Large intestine (tissue), 3 donors: Measurements from ENCODE around the gene VAPA. TPM values are rescaled to one million over a fixed set of nuclear protein-coding genes. Genes with fewer than 3 reads are reported as not detected.

Experiments used
- DNase-seq, 2 donors: peaks; one replicate each; pipeline versions ENCODE4 v3.0.0 to v3.0.0-alpha.2; 2013
- H3K27ac ChIP-seq: one replicate; pipeline ENCODE4 v1.5.1; 2013; ENCODE audit warnings: low read length
- H3K27me3 ChIP-seq: 2 replicates; pipeline ENCODE4 v1.6.1; 2013; ENCODE audit warnings: low read length; ENCODE audit not compliant: control insufficient read depth, insufficient read depth
- H3K36me3 ChIP-seq: 2 replicates; pipeline ENCODE4 v1.6.1; 2013; ENCODE audit warnings: low read length; ENCODE audit not compliant: control insufficient read depth, insufficient read depth
- H3K4me1 ChIP-seq: one replicate; pipeline ENCODE4 v1.6.1; 2013; ENCODE audit warnings: low read length; ENCODE audit not compliant: control insufficient read depth, insufficient read depth
- H3K4me3 ChIP-seq: one replicate; pipeline ENCODE4 v1.5.1; 2013; ENCODE audit warnings: low read length
- H3K9me3 ChIP-seq: one replicate; pipeline ENCODE4 v1.6.1; 2013; ENCODE audit warnings: mild to moderate bottlenecking, low read depth, low read length, moderate library complexity; ENCODE audit not compliant: control insufficient read depth
- WGBS: methylation state at CpG from one replicate; pipeline ENCODE4 v1.1.5; 2013; ENCODE audit warnings: low lambda C conversion rate; ENCODE audit not compliant: insufficient coverage; 5-methylcytosine and 5-hydroxymethylcytosine counted together
- polyA plus RNA-seq: library from polyadenylated mRNA; unstranded; fragments of 120-200 nt; gene quantifications from one replicate; pipeline ENCODE4 v1.2.1, GENCODE V29; 2013

VAPA gene
- polyA plus RNA-seq, 1 donor, result 268 TPM

DNA sequence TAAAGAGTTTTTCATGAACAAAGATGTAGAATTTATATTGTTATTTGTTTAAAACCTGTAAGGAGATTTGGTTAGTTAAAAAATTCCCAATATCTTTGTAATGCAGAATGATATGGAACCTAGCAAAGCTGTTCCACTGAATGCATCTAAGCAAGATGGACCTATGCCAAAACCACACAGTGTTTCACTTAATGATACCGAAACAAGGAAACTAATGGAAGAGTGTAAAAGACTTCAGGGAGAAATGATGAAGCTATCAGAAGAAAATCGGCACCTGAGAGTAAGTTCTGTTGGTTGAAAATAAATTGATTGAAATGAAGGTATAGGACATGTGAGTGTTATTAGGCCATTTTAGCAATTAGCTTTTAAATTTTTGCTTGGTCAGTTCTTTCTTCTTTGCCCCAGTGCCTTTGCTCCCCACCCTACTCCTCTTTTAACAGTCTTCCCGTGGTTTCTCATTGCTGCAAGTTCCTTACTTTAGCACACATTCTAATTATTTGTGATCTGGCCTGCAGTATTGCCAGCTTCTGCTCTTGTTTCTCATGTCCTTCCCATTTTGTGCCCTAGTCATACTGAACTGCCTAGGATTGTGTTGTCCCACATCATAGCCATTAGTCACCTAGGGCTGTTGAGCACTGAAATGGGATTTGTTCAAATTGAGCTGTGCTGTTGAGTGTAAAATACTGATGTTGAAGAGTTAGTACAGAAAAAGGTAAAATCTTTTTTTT, 36.6 kb downstream of the VAPA start:
- H3K27ac ChIP-seq, result no peak overlapping the region
- 84% methylated on average over 2 of the region's 3 CpGs for WGBS
- H3K4me1 ChIP-seq, result no peaks in the 10 kb centered on the region
- peaks cover 66% of the 10 kb centered on the region for H3K36me3 ChIP-seq
- H3K4me3 ChIP-seq, result no peak overlapping the region
- no peaks in the 10 kb centered on the region for H3K27me3 ChIP-seq
- H3K9me3 ChIP-seq, result no peaks in the 10 kb centered on the region
- no peak for DNase-seq

GRCh38 chr18:9951022-9951859, 37.4 kb downstream of the VAPA start:
- H3K4me1 ChIP-seq, result no peaks in the 10 kb centered on the region
- H3K4me3 ChIP-seq, result no peak overlapping the region
- no peaks in the 10 kb centered on the region for H3K9me3 ChIP-seq
- peak; percentile 36 to 45 for DNase-seq
- 93% methylated on average over 3 of the region's 9 CpGs for WGBS
- H3K27me3 ChIP-seq, result no peaks in the 10 kb centered on the region
- no peak overlapping the region for H3K27ac ChIP-seq
- H3K36me3 ChIP-seq, result peaks cover 63% of the 10 kb centered on the region

DNA sequence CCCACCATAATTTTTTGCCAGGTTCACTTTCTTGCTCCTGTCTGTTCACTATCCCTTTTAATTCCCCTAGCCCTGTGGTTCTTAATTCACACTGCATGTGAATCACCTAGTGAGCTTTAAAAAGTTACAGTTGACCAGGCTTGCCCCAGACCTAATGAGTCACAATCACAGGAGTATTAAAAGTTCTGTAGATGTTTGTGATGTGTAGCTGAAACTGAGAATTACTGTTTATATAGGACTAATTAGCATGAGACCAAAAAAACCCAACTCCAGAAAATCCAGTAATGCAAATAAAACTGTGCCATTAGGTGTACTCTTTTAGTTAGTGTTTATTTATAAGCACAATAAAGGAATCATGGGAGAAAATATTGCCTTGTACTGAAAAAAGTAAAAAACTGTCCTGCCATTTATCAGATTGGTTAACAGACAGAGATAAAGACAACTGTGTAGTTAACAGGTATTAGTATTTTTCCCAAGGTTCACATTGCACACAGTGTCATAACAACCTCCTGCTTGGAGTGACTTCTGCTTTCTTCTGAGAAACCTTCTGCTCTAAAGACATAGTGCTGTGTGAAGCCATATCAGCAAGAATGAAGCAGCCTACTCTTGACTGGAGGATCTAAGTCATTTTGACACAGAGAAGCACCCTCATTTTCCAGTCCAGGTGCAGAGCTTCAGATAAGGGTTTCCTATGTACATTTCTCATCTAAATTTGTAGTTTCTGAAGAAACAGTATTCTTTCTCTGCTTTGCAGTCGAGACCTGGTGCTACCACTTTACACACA, 39.0 kb downstream of the VAPA start:
- Histone ChIP-seq H3K27ac (peak overlapping the region; percentile 10), H3K4me3 (no peak overlapping the region), H3K27me3 (no peaks in the 10 kb centered on the region), H3K4me1 (no peaks in the 10 kb centered on the region), H3K9me3 (no peaks in the 10 kb centered on the region), H3K36me3 (peaks cover 50% of the 10 kb centered on the region)
- no CpG with 5 or more reads among the region's 1 CpG for WGBS
- no peak for DNase-seq

DNA sequence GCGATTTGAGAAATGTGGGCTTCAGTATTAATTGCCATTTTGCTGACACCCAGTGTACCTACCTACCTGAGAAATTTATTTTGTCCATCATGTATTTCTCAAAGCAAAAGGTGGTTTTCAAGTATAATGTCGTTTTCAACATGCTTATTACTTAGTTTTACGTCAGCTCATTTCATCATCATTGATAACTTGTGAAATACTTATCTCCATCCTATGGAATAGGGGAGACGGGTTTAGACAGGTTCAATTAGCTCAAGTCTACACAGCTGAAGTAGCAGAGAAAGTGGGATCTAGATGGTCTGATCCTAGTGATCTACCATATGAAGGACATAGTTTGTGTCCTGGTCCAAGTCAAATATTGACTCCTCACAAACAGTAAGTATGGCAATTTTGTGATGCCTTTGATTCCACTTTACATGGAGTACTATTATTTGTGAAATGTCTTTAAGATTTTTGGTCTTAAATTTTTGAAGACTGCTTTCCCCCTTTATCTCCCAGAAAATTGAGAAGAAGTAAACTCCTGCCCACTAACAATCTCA, 45.1 kb downstream of the VAPA start:
- H3K36me3 ChIP-seq, result peaks cover 11% of the 10 kb centered on the region
- DNase-seq, result no peak
- no peak overlapping the region for H3K27ac ChIP-seq
- H3K4me3 ChIP-seq, result no peak overlapping the region
- H3K27me3 ChIP-seq, result no peaks in the 10 kb centered on the region
- 100% methylated on average over 2 of the region's 4 CpGs for WGBS
- no peaks in the 10 kb centered on the region for H3K9me3 ChIP-seq
- H3K4me1 ChIP-seq, result no peaks in the 10 kb centered on the region

- WGBS, result no CpG with 5 or more reads among the region's 1 CpG
- DNase-seq, result no peak
- H3K4me3 ChIP-seq, result no peak overlapping the region
- H3K36me3 ChIP-seq, result peaks cover 5% of the 10 kb centered on the region
- no peaks in the 10 kb centered on the region for H3K4me1 ChIP-seq
- no peaks in the 10 kb centered on the region for H3K9me3 ChIP-seq
- H3K27ac ChIP-seq, result no peak overlapping the region
- no peaks in the 10 kb centered on the region for H3K27me3 ChIP-seq
These were observed 45.7 kb downstream of the VAPA start for GRCh38 chr18:9959564-9959963.

GRCh38 chr18:9960258-9960904, 46.6 kb downstream of the VAPA start:
- Histone ChIP-seq H3K27ac (no peak overlapping the region), H3K27me3 (no peaks in the 10 kb centered on the region), H3K4me1 (no peaks in the 10 kb centered on the region), H3K9me3 (no peaks in the 10 kb centered on the region), H3K4me3 (no peak overlapping the region), H3K36me3 (peaks cover 4% of the 10 kb centered on the region)
- WGBS, result 78% methylated on average over 2 of the region's 7 CpGs
- DNase-seq, result no peak

GRCh38 chr18:9961041-9961440, 47.2 kb downstream of the VAPA start:
- no peak for DNase-seq
- H3K4me3 ChIP-seq, result no peak overlapping the region
- H3K27me3 ChIP-seq, result no peaks in the 10 kb centered on the region
- no peak overlapping the region for H3K27ac ChIP-seq
- H3K36me3 ChIP-seq, result no peaks in the 10 kb centered on the region
- H3K9me3 ChIP-seq, result no peaks in the 10 kb centered on the region
- H3K4me1 ChIP-seq, result no peaks in the 10 kb centered on the region
- WGBS, result no CpG with 5 or more reads among the region's 3 CpGs

- no peaks in the 10 kb centered on the region for H3K36me3 ChIP-seq
- DNase-seq, result no peak
- H3K27ac ChIP-seq, result no peak overlapping the region
- no peak overlapping the region for H3K4me3 ChIP-seq
- peaks cover 23% of the 10 kb centered on the region for H3K27me3 ChIP-seq
- H3K4me1 ChIP-seq, result no peaks in the 10 kb centered on the region
- WGBS, result 100% methylated on average over 1 of the region's 9 CpGs
- no peaks in the 10 kb centered on the region for H3K9me3 ChIP-seq
These were observed 52.2 kb downstream of the VAPA start for GRCh38 chr18:9965711-9966624.

DNA sequence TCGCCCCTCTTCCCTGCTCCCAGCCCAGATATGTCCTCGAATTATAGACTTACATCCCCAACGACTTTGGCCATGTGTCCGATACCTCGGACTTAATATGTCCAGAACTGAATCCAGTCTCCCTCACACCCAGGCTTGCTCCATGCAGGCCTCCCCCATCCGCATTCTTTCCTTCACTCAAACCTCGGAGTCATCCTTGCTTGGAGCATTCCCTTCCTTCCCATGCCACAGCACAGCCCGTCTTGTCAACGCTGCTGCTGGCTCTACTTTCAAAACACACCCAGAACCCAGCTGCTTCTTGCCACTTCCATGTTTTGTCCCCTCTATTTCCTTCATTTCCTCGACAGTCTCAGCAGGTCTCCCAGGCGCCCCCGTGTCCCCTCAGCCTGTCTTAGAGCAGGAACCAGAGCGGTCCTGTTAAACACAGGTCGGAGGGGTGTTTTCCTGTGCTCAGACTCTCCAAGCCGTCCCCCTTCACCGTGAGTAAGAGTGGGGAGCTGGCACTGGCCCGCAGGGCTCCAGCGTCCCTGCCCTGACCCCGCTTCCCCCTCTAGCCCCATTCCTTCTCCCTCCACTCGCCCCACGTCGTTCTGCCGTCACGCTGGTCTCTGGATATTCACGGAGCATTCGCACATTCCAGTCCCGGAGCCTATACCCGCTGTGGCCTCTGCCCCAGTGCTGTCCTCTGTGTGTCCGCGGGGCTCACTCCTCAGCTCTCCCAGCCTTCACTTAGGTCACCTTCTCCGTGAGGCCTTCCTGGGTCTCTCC, 54.4 kb downstream of the VAPA start:
- Histone ChIP-seq H3K9me3 (no peaks in the 10 kb centered on the region), H3K36me3 (no peaks in the 10 kb centered on the region), H3K4me3 (no peak overlapping the region), H3K27ac (no peak overlapping the region), H3K27me3 (peaks cover 23% of the 10 kb centered on the region), H3K4me1 (no peaks in the 10 kb centered on the region)
- no CpG with 5 or more reads among the region's 31 CpGs for WGBS
- DNase-seq, result no peak
